Fibroblast of pulmonary artery (primary cell): ENCODE results near the gene TMEM94.

Experiments used
- DNase-seq: peaks from one replicate; pipeline ENCODE4 v3.0.0-alpha.2; 2010; ENCODE audit warnings: low read depth
- H3K4me3 ChIP-seq: replicated peaks from 2 replicates; pipeline ENCODE4 v1.5.1; 2011; ENCODE audit warnings: low read depth, mild to moderate bottlenecking, control low read depth, low read length, moderate library complexity
- TF ChIP-seq, protein P1 (sequence below): IDR thresholded peaks from 2 replicates; pipeline ENCODE4 v1.5.1; 2011; ENCODE audit warnings: mild to moderate bottlenecking, control low read depth, low read length, inconsistent platforms; ENCODE audit errors: missing control alignments

The TMEM94 gene

DNA sequence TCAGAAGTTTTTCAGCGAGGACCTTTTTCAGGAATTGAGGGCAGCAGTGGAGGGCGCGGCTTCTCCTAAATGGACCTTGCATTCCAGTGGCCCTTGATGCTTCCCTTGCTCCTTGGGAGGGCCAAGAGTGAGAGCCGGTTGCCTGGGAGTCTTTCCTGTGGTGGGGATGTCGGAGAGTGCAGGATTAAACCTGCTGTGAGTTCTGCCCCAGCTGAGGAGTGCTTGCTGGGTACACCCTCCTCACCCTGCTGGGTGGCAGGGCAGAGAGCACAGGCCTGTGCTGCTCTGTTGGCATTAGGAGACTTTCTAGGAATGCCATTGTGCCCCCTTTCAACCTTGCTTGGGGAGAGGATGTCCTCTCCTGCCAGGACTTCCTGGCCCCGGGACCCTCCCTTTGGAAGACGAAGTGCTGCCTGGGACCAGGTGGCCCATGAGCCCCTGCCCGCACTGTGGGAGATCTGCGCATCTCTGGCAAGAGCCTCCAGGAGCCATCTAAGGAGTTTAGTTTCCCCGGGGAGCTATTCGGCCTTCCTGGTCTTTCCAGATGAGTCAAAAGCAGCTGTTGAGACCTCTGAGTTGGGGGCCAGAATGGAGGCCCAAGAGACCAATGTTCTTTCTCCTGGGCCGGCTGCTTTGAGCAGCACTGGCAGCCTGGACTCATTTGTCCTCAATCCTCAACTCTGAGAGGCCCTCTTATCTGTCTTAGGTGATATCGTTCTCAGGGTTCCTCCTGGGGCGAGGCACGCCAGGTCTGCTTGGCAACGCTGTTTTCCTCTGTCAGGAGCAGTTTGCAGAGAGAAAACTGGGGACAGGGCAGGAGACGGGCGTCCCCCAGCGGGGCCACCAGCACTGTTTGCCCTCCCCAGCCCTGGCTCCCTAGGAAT, 74.6 kb downstream of the TMEM94 start:
- no peak for DNase-seq
- H3K4me3 ChIP-seq: no peak overlapping the region
- TF ChIP-seq, protein P1, sequence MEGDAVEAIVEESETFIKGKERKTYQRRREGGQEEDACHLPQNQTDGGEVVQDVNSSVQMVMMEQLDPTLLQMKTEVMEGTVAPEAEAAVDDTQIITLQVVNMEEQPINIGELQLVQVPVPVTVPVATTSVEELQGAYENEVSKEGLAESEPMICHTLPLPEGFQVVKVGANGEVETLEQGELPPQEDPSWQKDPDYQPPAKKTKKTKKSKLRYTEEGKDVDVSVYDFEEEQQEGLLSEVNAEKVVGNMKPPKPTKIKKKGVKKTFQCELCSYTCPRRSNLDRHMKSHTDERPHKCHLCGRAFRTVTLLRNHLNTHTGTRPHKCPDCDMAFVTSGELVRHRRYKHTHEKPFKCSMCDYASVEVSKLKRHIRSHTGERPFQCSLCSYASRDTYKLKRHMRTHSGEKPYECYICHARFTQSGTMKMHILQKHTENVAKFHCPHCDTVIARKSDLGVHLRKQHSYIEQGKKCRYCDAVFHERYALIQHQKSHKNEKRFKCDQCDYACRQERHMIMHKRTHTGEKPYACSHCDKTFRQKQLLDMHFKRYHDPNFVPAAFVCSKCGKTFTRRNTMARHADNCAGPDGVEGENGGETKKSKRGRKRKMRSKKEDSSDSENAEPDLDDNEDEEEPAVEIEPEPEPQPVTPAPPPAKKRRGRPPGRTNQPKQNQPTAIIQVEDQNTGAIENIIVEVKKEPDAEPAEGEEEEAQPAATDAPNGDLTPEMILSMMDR: no peak

DNA sequence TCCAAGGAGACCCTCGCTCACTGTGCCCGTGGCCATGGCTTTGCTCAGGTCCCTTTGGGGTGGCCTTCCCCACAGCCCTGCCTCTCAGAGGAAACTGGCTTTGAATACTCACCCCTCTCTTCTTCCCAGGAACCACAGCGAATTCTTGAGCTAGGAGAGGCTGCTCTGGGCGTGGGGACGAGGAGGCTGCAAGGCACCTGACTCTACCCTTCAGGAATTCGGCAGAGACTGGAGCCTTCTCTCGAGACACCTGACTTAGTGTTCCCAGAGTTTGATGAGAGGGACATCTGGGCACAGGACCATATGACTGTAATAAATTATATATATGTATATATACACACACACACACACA, 75.3 kb downstream of the TMEM94 start:
- H3K4me3 ChIP-seq: no peak overlapping the region
- DNase-seq: no peak
- TF ChIP-seq, protein P1: no peak

DNA sequence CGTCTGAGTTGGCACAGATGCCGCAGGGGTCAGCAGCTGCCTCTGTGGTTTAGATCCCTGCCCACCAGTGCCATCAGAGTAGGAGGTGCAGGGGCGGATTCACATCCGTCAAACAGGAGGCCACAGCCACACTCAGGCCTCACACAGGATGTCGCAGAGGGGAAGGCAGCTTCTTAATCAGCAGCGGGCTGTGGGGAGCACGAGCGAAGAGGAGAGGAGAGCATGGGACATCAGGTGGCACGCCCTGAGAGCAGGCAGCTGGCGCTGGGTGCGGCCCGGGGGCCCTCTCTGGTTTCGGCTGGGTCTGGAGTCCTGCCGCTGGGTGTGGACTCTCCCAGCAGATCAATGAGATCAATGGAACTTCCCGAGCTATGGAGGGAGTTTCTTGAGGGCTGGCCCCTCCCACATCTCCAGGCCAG, 78.7 kb downstream of the TMEM94 start:
- no peak overlapping the region for H3K4me3 ChIP-seq
- DNase-seq: no peak
- TF ChIP-seq, protein P1: no peak

DNA sequence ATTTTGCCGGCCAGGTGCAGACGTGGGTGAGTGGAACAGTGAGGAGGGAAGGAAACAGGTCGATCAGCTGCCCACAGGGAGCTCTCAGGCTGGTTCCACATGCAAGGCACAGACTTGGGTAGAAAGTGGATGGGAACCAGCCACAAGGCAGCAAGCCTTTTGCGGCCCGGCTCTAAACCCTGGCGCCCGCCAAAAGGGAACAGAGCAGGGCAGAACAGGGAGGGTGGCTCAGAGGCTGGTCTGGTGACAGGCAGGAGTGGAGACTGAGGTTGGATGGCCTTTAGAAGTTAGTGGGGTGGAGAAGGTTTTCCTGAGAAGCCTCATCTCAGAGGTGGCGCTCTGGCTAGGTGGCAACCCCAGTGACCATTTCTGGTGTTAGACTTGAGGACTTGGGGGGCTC, 79.4 kb downstream of the TMEM94 start:
- H3K4me3 ChIP-seq: no peak overlapping the region
- no peak for DNase-seq
- TF ChIP-seq, protein P1: no peak

DNA sequence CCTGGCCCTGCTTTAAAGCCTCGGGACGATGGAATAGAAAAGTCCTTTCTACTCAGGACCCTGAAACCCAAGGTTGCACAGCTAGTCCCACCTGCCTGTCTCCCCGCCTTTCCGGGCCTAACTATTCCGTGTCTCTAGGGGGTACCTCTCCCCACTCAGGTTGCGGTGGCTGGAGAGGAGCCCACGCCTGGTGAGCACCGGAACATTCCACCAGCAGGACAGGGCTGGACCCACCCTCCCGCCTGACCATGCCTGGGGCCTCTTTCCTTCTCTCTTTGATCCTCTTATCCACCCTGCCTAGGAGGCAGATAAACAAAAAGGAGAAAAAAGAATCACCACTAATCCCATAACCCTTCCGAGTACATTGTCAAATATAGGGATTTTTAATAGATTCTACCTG, 79.9 kb downstream of the TMEM94 start:
- TF ChIP-seq, protein P1: no peak
- DNase-seq: no peak
- H3K4me3 ChIP-seq: no peak overlapping the region

DNA sequence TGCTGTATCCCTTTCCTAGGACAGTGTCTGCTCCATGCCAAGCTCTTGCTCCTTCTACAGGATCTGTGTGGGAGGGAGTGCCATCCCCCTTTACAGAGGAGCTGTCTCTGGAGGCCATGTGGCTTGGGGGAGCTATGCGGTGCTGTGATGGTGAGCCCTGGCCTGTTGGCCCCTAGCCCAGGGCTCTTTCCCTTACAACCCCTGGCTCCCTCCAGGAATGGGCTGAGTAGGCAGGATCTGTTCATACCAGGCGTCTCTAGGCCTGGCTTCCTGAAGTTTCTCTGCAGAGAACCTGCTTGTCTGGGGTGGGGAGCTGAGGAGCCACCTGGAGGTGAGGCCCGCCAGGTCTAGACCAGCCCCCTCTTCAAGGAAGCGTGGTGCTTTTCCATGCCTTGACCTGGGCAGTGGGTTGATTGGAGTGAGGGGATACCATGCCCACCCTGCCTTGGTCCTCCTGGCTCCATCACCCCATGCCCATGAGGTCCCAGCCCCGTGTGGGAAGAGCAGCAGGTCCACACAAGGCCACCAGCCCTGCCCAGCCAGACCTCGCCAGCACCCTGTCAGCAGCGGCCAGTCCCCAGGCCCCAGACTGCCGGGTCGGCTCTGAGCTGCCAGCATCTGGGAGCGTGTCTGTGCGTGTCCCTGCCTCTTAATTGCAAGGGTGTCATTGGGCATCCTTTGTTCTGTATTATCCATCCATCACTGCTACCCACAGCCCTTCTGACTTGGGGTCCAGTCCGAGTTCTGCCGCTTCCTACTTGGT, 83.7 kb downstream of the TMEM94 start:
- no peak overlapping the region for H3K4me3 ChIP-seq
- DNase-seq: no peak
- TF ChIP-seq, protein P1: no peak
